Lung (tissue), 12 donors: ENCODE measurements around the gene RASGRP1. TPM values are rescaled to one million over a fixed set of nuclear protein-coding genes. Genes with fewer than 3 reads are reported as not detected.
A peak's percentile ranks its signal among the peaks of the same experiment; 100 is the strongest.

Experiments
- ATAC-seq: fragments of 200-7000 bp; cut with Tn5 transposase; one replicate; pipeline ENCODE4 v1.9.1; 2020; ENCODE audit warnings: moderate number of reproducible peaks; ENCODE audit not compliant: insufficient read depth, low FRiP score
- DNase-seq, 3 donors: peaks; one replicate each; pipeline ENCODE4 v3.0.0-alpha.2; 2013 to 2017
- H3K27ac ChIP-seq, 2 donors: one replicate each; pipeline ENCODE4 v1.5.1; 2013; ENCODE audit warnings: mild to moderate bottlenecking in 2 of 2, moderate library complexity in 2 of 2, control low read depth in 1 of 2, inconsistent platforms in 1 of 2, low read depth in 1 of 2, low read length in 1 of 2
- H3K27me3 ChIP-seq, 3 donors: one replicate each; pipeline ENCODE4 v1.5.1; 2013; ENCODE audit warnings: low read length in 2 of 3; ENCODE audit not compliant: control insufficient read depth in 3 of 3, insufficient read depth in 3 of 3
- H3K36me3 ChIP-seq, 4 donors: one replicate each; pipeline ENCODE4 v1.5.1; 2013; ENCODE audit warnings: low read length in 4 of 4, mild to moderate bottlenecking in 1 of 4, moderate library complexity in 1 of 4; ENCODE audit not compliant: control insufficient read depth in 4 of 4, insufficient read depth in 4 of 4
- H3K4me1 ChIP-seq, 5 donors: one replicate each; pipeline ENCODE4 v1.5.1; 2013; ENCODE audit warnings: low read length in 5 of 5, mild to moderate bottlenecking in 2 of 5, moderate library complexity in 1 of 5; ENCODE audit not compliant: control insufficient read depth in 5 of 5, insufficient read depth in 5 of 5
- H3K4me3 ChIP-seq: one replicate; pipeline ENCODE4 v1.5.1; 2013; ENCODE audit warnings: mild to moderate bottlenecking, control low read depth, moderate library complexity
- H3K9ac ChIP-seq, 2 donors: one replicate each; pipeline ENCODE4 v1.5.1; 2013; ENCODE audit warnings: low read length in 2 of 2, control low read depth in 1 of 2; ENCODE audit not compliant: insufficient read depth in 1 of 2
- H3K9me3 ChIP-seq, 4 donors: one replicate each; pipeline ENCODE4 v1.5.1; 2013; ENCODE audit warnings: low read length in 3 of 4, mild to moderate bottlenecking in 1 of 4, moderate library complexity in 1 of 4; ENCODE audit not compliant: control insufficient read depth in 4 of 4, insufficient read depth in 3 of 4
- CTCF ChIP-seq: IDR thresholded peaks from 2 replicates; pipeline ENCODE4 v1.5.1; 2012; ENCODE audit warnings: mild to moderate bottlenecking; ENCODE audit errors: control extremely low read depth, extremely low read depth
- WGBS, 2 donors: extraction: QIAGEN DNeasy Blood & Tissue Kit; methylation state at CpG; one replicate each; pipeline ENCODE4 v1.1.7; 2013; 5-methylcytosine and 5-hydroxymethylcytosine counted together
- polyA plus RNA-seq, 2 donors: library from polyadenylated mRNA; stranded (reverse); fragments of 200-250 nt; gene quantifications; one replicate each; pipeline ENCODE4 v1.2.1, GENCODE V29; 2013
- total RNA-seq, 2 donors: library from RNA; depleted of rRNA in 1 of 2; stranded (reverse); fragments of >200 nt in 1 of 2; gene quantifications; one replicate each; pipeline ENCODE4 v1.2.1, GENCODE V29; 2014 to 2021
- donor health status: control.
- donor health status: control.
- donor health status: Bipolar disorder and iron deficiency.
- donor health status: healthy.
- donor health status: DM: yes; HTN: yes; CAD: no.

The RASGRP1 gene
- total and polyA plus RNA-seq, 4 donors = 0.81 to 7.5 (median 2.5) TPM

- H3K4me1 ChIP-seq = no peaks in the 10 kb centered on the region
- peak; percentile 41 to 73 (median 53) for DNase-seq
- no peaks in the 10 kb centered on the region for H3K9me3 ChIP-seq
- no peaks in the 10 kb centered on the region for H3K36me3 ChIP-seq
- 25 to 34% methylated on average over 9 of the region's 9 CpGs for WGBS, 2 donors
- ATAC-seq = peak; percentile 91
- H3K4me3 ChIP-seq = no peak overlapping the region
- peaks cover 0 to 3% (median 0%) of the 10 kb centered on the region in 3 donors for H3K27me3 ChIP-seq
- no peak overlapping the region for H3K9ac ChIP-seq
- no peak overlapping the region for H3K27ac ChIP-seq
- peak; percentile 85 for TF ChIP-seq CTCF
Measured at GRCh38 chr15:38440353-38441129, 124.1 kb downstream of the RASGRP1 start.

Other genes starting within 250 kb of the RASGRP1 start
- 10 to 100 TPM; 10.5 to 30.3 TPM for gene FAM98B, start 110.7 kb downstream of the RASGRP1 start, total RNA-seq
- 1 to 10 TPM; 6.9 to 7.7 TPM for gene FAM98B, start 110.7 kb downstream of the RASGRP1 start, polyA plus RNA-seq